Lung (tissue), 12 donors: ENCODE results near the gene ITPK1. TPM values are rescaled to one million over a fixed set of nuclear protein-coding genes. Genes with fewer than 3 reads are reported as not detected.

Source experiments
- ATAC-seq: fragments of 200-7000 bp; cut with Tn5 transposase; one replicate; pipeline ENCODE4 v1.9.1; 2020; ENCODE audit warnings: moderate number of reproducible peaks; ENCODE audit not compliant: insufficient read depth, low FRiP score
- DNase-seq, 3 donors: peaks; one replicate each; pipeline ENCODE4 v3.0.0-alpha.2; 2013 to 2017
- H3K27ac ChIP-seq, 2 donors: one replicate each; pipeline ENCODE4 v1.5.1; 2013; ENCODE audit warnings: mild to moderate bottlenecking in 2 of 2, moderate library complexity in 2 of 2, control low read depth in 1 of 2, inconsistent platforms in 1 of 2, low read depth in 1 of 2, low read length in 1 of 2
- H3K27me3 ChIP-seq, 3 donors: one replicate each; pipeline ENCODE4 v1.5.1; 2013; ENCODE audit warnings: low read length in 2 of 3; ENCODE audit not compliant: control insufficient read depth in 3 of 3, insufficient read depth in 3 of 3
- H3K36me3 ChIP-seq, 4 donors: one replicate each; pipeline ENCODE4 v1.5.1; 2013; ENCODE audit warnings: low read length in 4 of 4, mild to moderate bottlenecking in 1 of 4, moderate library complexity in 1 of 4; ENCODE audit not compliant: control insufficient read depth in 4 of 4, insufficient read depth in 4 of 4
- H3K4me1 ChIP-seq, 5 donors: one replicate each; pipeline ENCODE4 v1.5.1; 2013; ENCODE audit warnings: low read length in 5 of 5, mild to moderate bottlenecking in 2 of 5, moderate library complexity in 1 of 5; ENCODE audit not compliant: control insufficient read depth in 5 of 5, insufficient read depth in 5 of 5
- H3K4me3 ChIP-seq: one replicate; pipeline ENCODE4 v1.5.1; 2013; ENCODE audit warnings: mild to moderate bottlenecking, control low read depth, moderate library complexity
- H3K9ac ChIP-seq, 2 donors: one replicate each; pipeline ENCODE4 v1.5.1; 2013; ENCODE audit warnings: low read length in 2 of 2, control low read depth in 1 of 2; ENCODE audit not compliant: insufficient read depth in 1 of 2
- H3K9me3 ChIP-seq, 4 donors: one replicate each; pipeline ENCODE4 v1.5.1; 2013; ENCODE audit warnings: low read length in 3 of 4, mild to moderate bottlenecking in 1 of 4, moderate library complexity in 1 of 4; ENCODE audit not compliant: control insufficient read depth in 4 of 4, insufficient read depth in 3 of 4
- WGBS, 2 donors: extraction: QIAGEN DNeasy Blood & Tissue Kit; methylation state at CpG; one replicate each; pipeline ENCODE4 v1.1.7; 2013; 5-methylcytosine and 5-hydroxymethylcytosine counted together
- polyA plus RNA-seq, 2 donors: library from polyadenylated mRNA; stranded (reverse); fragments of 200-250 nt; gene quantifications; one replicate each; pipeline ENCODE4 v1.2.1, GENCODE V29; 2013
- total RNA-seq, 2 donors: library from RNA; depleted of rRNA in 1 of 2; stranded (reverse); fragments of >200 nt in 1 of 2; gene quantifications; one replicate each; pipeline ENCODE4 v1.2.1, GENCODE V29; 2014 to 2021
- TF ChIP-seq, protein P1 (sequence below): IDR thresholded peaks from 2 replicates; pipeline ENCODE4 v1.5.1; 2012; ENCODE audit warnings: mild to moderate bottlenecking; ENCODE audit errors: control extremely low read depth, extremely low read depth
- donor health status: control.
- donor health status: control.
- donor health status: Bipolar disorder and iron deficiency.
- donor health status: healthy.
- donor health status: DM: yes; HTN: yes; CAD: no.

Gene ITPK1
- total and polyA plus RNA-seq, 4 donors = 17.5 to 99.4 (median 45.3) TPM

DNA sequence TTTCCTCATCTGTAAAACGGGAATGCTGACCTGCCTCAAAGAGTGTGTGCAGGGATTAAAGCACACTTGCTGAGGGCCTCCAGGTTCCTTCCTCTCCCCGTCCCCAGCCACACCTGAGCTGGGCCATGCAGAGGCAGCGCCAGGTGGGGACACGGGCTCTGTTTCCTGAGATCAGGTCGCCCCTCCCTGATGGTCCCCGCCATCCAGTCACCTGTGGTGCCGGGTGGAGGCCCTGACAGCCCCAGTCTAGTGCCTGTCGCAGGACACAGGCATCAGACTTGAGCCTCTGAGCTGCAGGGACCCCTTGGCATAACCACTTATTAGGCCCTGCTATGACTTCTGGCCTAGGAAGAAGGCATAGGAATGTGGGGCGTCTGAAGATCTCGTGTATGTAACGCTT, 180.3 kb downstream of the ITPK1 start:
- DNase-seq (no peak), ATAC-seq (no peak)
- no peaks in the 10 kb centered on the region for H3K9me3 ChIP-seq
- H3K27ac ChIP-seq = no peak overlapping the region
- no peak overlapping the region for H3K4me3 ChIP-seq
- TF ChIP-seq, protein P1, sequence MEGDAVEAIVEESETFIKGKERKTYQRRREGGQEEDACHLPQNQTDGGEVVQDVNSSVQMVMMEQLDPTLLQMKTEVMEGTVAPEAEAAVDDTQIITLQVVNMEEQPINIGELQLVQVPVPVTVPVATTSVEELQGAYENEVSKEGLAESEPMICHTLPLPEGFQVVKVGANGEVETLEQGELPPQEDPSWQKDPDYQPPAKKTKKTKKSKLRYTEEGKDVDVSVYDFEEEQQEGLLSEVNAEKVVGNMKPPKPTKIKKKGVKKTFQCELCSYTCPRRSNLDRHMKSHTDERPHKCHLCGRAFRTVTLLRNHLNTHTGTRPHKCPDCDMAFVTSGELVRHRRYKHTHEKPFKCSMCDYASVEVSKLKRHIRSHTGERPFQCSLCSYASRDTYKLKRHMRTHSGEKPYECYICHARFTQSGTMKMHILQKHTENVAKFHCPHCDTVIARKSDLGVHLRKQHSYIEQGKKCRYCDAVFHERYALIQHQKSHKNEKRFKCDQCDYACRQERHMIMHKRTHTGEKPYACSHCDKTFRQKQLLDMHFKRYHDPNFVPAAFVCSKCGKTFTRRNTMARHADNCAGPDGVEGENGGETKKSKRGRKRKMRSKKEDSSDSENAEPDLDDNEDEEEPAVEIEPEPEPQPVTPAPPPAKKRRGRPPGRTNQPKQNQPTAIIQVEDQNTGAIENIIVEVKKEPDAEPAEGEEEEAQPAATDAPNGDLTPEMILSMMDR = no peak
- no peak overlapping the region for H3K9ac ChIP-seq
- no peaks in the 10 kb centered on the region for H3K27me3 ChIP-seq
- no peaks in the 10 kb centered on the region for H3K4me1 ChIP-seq
- 93 to 95% methylated on average over 11 of the region's 11 CpGs for WGBS, 2 donors
- peaks cover 0 to 18% (median 0%) of the 10 kb centered on the region in 4 donors for H3K36me3 ChIP-seq

DNA sequence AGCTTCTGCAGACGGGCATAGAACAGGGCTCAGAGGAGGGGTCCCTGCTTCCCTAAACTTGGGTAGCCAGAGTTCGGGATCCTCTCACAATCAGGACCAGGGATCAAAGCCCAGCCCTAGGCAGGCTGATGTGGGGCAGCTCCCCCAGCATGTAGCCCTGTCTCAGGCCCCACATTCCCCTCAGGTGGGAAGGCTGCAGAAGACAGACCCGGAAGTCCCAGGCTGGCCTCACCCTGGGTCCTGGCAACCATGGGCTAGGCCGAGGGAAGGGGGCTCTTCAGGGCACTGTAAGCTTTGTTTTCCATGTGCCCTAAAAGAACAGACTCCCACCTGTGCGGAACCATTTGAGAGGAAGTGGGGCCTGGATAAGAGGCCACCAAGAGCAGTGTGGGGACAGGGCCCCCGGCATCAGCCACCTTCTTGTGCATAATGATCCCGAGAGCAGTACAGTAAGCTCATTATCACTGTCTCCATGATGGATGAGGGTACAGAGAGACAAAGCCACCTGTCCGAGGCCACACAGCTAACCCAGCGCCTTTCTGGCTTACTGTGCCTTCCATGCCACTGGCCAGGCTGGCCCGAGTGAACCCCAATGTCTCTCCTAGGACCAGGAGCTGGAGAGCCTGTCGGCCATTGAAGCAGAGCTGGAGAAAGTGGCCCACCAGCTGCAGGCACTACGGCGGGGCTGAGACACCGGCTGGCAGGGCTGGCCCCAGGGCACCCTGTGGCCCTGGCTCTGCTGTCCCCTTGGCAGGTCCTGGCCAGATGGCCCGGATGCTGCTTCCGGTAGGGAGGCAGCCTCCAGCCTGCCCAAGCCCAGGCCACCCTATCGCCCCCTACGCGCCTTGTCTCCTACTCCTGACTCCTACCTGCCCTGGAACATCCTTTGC, 181.3 kb downstream of the ITPK1 start:
- 83 to 84% methylated on average over 19 of the region's 19 CpGs for whole genome bisulfite sequencing, 2 donors
- no peaks in the 10 kb centered on the region for H3K27me3 ChIP-seq
- peaks cover 0 to 15% (median 0%) of the 10 kb centered on the region in 4 donors for H3K36me3 ChIP-seq
- TF ChIP-seq, protein P1 = no peak
- no peak overlapping the region for H3K27ac ChIP-seq
- no peak overlapping the region for H3K4me3 ChIP-seq
- no peak for DNase-seq
- no peak overlapping the region for H3K9ac ChIP-seq
- H3K9me3 ChIP-seq = no peaks in the 10 kb centered on the region
- no peaks in the 10 kb centered on the region for H3K4me1 ChIP-seq
- ATAC-seq = no peak

DNA sequence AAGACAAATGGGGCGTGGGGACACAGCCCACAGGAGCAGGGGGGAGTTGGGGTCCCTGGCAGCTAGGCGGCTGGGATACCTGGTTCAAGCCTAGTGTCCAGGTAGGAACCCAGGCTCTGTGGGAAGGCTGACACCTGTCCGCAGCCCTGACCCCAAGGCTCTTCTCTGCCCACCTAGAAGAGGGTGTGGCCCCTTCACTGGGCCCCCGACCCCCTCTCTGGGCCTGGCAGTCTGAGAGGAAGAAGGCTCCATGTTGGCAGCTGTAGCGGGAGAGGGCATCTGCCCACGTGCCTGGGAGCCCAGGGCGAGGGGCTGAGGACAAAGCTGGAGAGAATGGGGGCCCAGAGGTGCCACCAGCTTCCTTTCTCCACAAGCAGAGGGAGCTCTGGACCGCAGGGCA, 182.2 kb downstream of the ITPK1 start:
- H3K36me3 ChIP-seq = peaks cover 0 to 15% (median 0%) of the 10 kb centered on the region in 4 donors
- H3K27me3 ChIP-seq = no peaks in the 10 kb centered on the region
- DNase-seq (no peak), ATAC-seq (no peak)
- no peaks in the 10 kb centered on the region for H3K9me3 ChIP-seq
- WGBS, 2 donors = 82 to 92% methylated on average over 8 of the region's 8 CpGs
- no peaks in the 10 kb centered on the region for H3K4me1 ChIP-seq
- TF ChIP-seq, protein P1 = no peak
- H3K9ac ChIP-seq = no peak overlapping the region
- H3K4me3 ChIP-seq = no peak overlapping the region
- no peak overlapping the region for H3K27ac ChIP-seq
